ENCODE results near the gene MAPKBP1. TPM values are rescaled to one million over a fixed set of nuclear protein-coding genes. Genes with fewer than 3 reads are reported as not detected.
A peak's percentile ranks its signal among the peaks of the same experiment; 100 is the strongest.

Gene MAPKBP1
- total RNA-seq, 1 experiment from 2014 or later: 13.7 TPM

DNA sequence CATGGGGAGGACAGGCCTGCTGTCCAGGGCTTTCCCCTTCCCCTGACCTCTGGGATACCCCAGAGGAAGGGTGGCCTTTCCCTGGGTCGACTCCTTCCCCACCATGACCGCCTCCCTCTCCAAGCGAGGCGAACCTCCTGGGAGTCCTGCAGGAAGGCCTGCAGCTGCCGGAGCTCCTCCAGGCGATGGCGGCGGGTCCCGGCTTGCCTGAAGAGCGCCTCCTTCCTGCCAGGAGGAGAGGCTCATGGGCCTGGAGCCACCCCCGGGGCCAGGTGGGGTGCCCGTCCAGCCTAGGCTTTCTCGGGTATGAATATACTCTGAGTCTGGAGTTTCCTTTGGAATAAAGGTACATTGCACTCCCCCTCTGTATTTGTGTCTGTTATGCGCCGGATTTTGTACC lies 84.5 kb downstream of the MAPKBP1 start:
- H2BK12ac ChIP-seq (ENCODE audit: insufficient read length, low read depth, low read length): no peak overlapping the region
- no peak overlapping the region for H3K56ac ChIP-seq (ENCODE audit: insufficient read length, low read depth, low read length)

More for the DNA sequence above, 84.5 kb downstream of the MAPKBP1 start:
- Histone ChIP-seq H3K23ac (ENCODE audit: insufficient read length, low read depth, low read length) (no peak overlapping the region), H3K79me1 (ENCODE audit: insufficient read depth, low read depth, low read length, poor library complexity, severe bottlenecking) (no peaks in the 10 kb centered on the region), H3K27ac (ENCODE audit: insufficient read length, low read depth, low read length) (no peak overlapping the region), H2AFZ (ENCODE audit: low read length) (no peak overlapping the region), H2BK120ac (ENCODE audit: low read depth, low read length, poor library complexity, severe bottlenecking) (no peak overlapping the region), H3T11ph (ENCODE audit: low read length) (no peak overlapping the region), H3K14ac (ENCODE audit: insufficient read depth, low read length) (no peak overlapping the region; the same call in 1 of the 2 replicates), H3K27me3 (ENCODE audit: insufficient read depth, low read length) (no peaks in the 10 kb centered on the region), H4K8ac (replicated peaks; ENCODE audit: insufficient read length, low read depth, low read length) (no peak overlapping the region), H3K18ac (ENCODE audit: insufficient read length, low read depth, low read length) (no peak overlapping the region), H3K4me2 (ENCODE audit: insufficient read depth, insufficient read length, low read length) (no peak overlapping the region), H3K9ac (ENCODE audit: extremely low read depth, insufficient read length, low read length) (no peak overlapping the region), H3K23me2 (ENCODE audit: insufficient read length, low read depth, low read length, poor library complexity, severe bottlenecking) (no peaks in the 10 kb centered on the region), H4K5ac (ENCODE audit: insufficient read length, low read depth, low read length) (no peak overlapping the region), H3K4ac (ENCODE audit: low read depth, low read length) (no peak overlapping the region), H2BK5ac (ENCODE audit: insufficient read length, low read length) (no peak overlapping the region), H3K4me1 (ENCODE audit: insufficient read depth, low read length) (no peaks in the 10 kb centered on the region), H2AK5ac (ENCODE audit: insufficient read length, low read length) (no peak overlapping the region), H3K9me3 (ENCODE audit: control insufficient read depth, low read depth, low read length) (no peaks in the 10 kb centered on the region), H2BK20ac (ENCODE audit: low read depth, low read length, poor library complexity, severe bottlenecking) (no peak overlapping the region), H4K91ac (ENCODE audit: insufficient read length, low read depth, low read length) (no peak overlapping the region), H3K79me2 (ENCODE audit: insufficient read depth, low read length) (no peaks in the 10 kb centered on the region), H2BK15ac (ENCODE audit: low read depth, low read length) (no peak overlapping the region), H4K20me1 (ENCODE audit: control insufficient read depth, insufficient read depth, insufficient read length) (no peaks in the 10 kb centered on the region)
- Mint-ChIP-seq H3K4me3 (no peak overlapping the region), H3K36me3 (ENCODE audit: insufficient read depth in 1 of 3, low read depth in 3 of 3) (no peaks in the 10 kb centered on the region; a peak in 1 of 7 replicates), H3K9me3 (no peaks in the 10 kb centered on the region), H3K4me1 (peaks cover 13 to 16% of the 10 kb centered on the region in 2 experiments), H3K27me3 (ENCODE audit: low read depth) (no peaks in the 10 kb centered on the region), H3K27ac (no peak overlapping the region; a peak in 2 of 7 replicates)
- DNase-seq: peak; percentile 50
- no CpG with 5 or more reads among the region's 15 CpGs for WGBS (ENCODE audit: extremely low coverage, insufficient read length, low lambda C conversion rate)
- TF ChIP-seq, protein P1, sequence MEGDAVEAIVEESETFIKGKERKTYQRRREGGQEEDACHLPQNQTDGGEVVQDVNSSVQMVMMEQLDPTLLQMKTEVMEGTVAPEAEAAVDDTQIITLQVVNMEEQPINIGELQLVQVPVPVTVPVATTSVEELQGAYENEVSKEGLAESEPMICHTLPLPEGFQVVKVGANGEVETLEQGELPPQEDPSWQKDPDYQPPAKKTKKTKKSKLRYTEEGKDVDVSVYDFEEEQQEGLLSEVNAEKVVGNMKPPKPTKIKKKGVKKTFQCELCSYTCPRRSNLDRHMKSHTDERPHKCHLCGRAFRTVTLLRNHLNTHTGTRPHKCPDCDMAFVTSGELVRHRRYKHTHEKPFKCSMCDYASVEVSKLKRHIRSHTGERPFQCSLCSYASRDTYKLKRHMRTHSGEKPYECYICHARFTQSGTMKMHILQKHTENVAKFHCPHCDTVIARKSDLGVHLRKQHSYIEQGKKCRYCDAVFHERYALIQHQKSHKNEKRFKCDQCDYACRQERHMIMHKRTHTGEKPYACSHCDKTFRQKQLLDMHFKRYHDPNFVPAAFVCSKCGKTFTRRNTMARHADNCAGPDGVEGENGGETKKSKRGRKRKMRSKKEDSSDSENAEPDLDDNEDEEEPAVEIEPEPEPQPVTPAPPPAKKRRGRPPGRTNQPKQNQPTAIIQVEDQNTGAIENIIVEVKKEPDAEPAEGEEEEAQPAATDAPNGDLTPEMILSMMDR (conservative IDR thresholded peaks at IDR 0.05): peak; percentile 45
